Measurements from ENCODE around the gene CNOT11. TPM values are rescaled to one million over a fixed set of nuclear protein-coding genes. Genes with fewer than 3 reads are reported as not detected.

CNOT11 gene
- total and polyA plus RNA-seq, 2 of the 8 experiments (the other 6 are each of a cell fraction or from before 2014, with no cell fraction given) = 41.5 to 54.6 TPM

- H2BK12ac ChIP-seq (ENCODE audit: low read depth, low read length) = no peak overlapping the region
- H3K23ac ChIP-seq (ENCODE audit: insufficient read length) = no peak overlapping the region
- peaks cover 0 to 15% (median 1%) of the 10 kb centered on the region in 4 experiments; a peak in 3 of 8 replicates for H3K36me3 ChIP-seq (ENCODE audit: control insufficient read depth in 2 of 4, insufficient read depth in 4 of 4, low read length in 3 of 4)
- H3K79me1 ChIP-seq (ENCODE audit: low read depth, low read length) = peaks cover 9% of the 10 kb centered on the region
- no peak overlapping the region for H4K91ac ChIP-seq (replicated peaks; ENCODE audit: insufficient read length, low read length)
- POLR2A ChIA-PET (ENCODE audit: partially characterized antibody) = interaction anchor here (1.8 kb wide), 1 partner anchor 25 kb away, joined by 4 read pairs; no protein-coding TSS in a partner anchor
- peaks cover 0 to 51% of the 10 kb centered on the region in 2 experiments; a peak in 3 of 4 replicates for H3K79me2 ChIP-seq (ENCODE audit: control insufficient read depth in 1 of 2, insufficient read depth in 2 of 2, low read length in 2 of 2)
- H2AFZ ChIP-seq (ENCODE audit: low read length) = no peak overlapping the region
- H3K4me1 ChIP-seq (replicated peaks in 1 of 4; ENCODE audit: control insufficient read depth in 3 of 4, insufficient read depth in 4 of 4, low read length in 3 of 4) = no peaks in the 10 kb centered on the region
- H3K9me3 ChIP-seq (ENCODE audit: insufficient read depth in 2 of 2, low read depth in 1 of 2, low read length in 1 of 2) = no peaks in the 10 kb centered on the region
- no peak overlapping the region for H4K8ac ChIP-seq (ENCODE audit: extremely low read depth, insufficient read depth, low read length)
- H3K4ac ChIP-seq (replicated peaks; ENCODE audit: insufficient read length, low read depth, low read length) = no peak overlapping the region
- no peaks in the 10 kb centered on the region for H3K23me2 ChIP-seq (ENCODE audit: low read depth, low read length)
- no peak for FAIRE-seq
- no peak overlapping the region for H2BK120ac ChIP-seq (replicated peaks; ENCODE audit: low read depth, low read length)
- no peak overlapping the region for H4K5ac ChIP-seq (ENCODE audit: insufficient read length, low read depth, low read length)
- WGBS, 2 experiments (ENCODE audit: extremely low coverage in 1 of 2, insufficient coverage in 1 of 2, insufficient read length in 1 of 2, insufficient replicate concordance in 2 of 2, low coverage in 1 of 2, low lambda C conversion rate in 2 of 2, missing lambda C conversion rate in 1 of 2) = 91% methylated on average over 5 of the region's 5 CpGs; no CpG with 5 or more reads in 1 of the 2 experiments
- CTCF ChIA-PET (ENCODE audit: partially characterized antibody) = interaction anchor here (0.6 to 1.5 kb wide), 3 partner anchors 19 to 694 kb away, joined by 3 to 4 read pairs (median 4); no protein-coding TSS in a partner anchor
- H3K9ac ChIP-seq (replicated peaks in 1 of 4; ENCODE audit: extremely low read depth in 1 of 4, low read depth in 3 of 4, low read length in 3 of 4) = no peak overlapping the region
- no peak overlapping the region for H2BK15ac ChIP-seq (ENCODE audit: low read length)
- peaks cover 0 to 13% of the 10 kb centered on the region in 2 experiments for H4K20me1 ChIP-seq (replicated peaks in 1 of 2; ENCODE audit: control insufficient read depth in 1 of 2, insufficient read depth in 2 of 2, low read length in 2 of 2)
- no peak overlapping the region for H2BK5ac ChIP-seq (ENCODE audit: low read depth, low read length)
- no peak overlapping the region for H3K18ac ChIP-seq (ENCODE audit: extremely low read depth, low read length)
- H3K4me2 ChIP-seq (ENCODE audit: insufficient read depth in 1 of 2, low read depth in 2 of 2, low read length in 2 of 2) = no peak overlapping the region
- H2BK20ac ChIP-seq (ENCODE audit: low read length) = no peak overlapping the region
- no peak overlapping the region for H3K27ac ChIP-seq (ENCODE audit: low read depth, low read length)
- H3K4me3 ChIP-seq (ENCODE audit: extremely low read depth in 1 of 4, insufficient read depth in 2 of 4, low read depth in 3 of 4, low read length in 4 of 4) = no peak overlapping the region
- DNase-seq (ENCODE audit: low read depth in 1 of 2, low spot score in 2 of 2) = no peak
- H3K27me3 ChIP-seq (replicated peaks in 1 of 4; ENCODE audit: control insufficient read depth in 3 of 4, extremely low read depth in 1 of 4, insufficient read depth in 3 of 4, low read length in 3 of 4) = no peaks in the 10 kb centered on the region
- H3K14ac ChIP-seq (ENCODE audit: insufficient read length) = no peak overlapping the region
- no peak overlapping the region for H2AK5ac ChIP-seq (ENCODE audit: low read depth, low read length)
- no peak for TF ChIP-seq SIX5 (IDR thresholded peaks at IDR 0.05; ENCODE audit: low read depth, low read length)
- TF ChIP-seq HDAC6 (IDR thresholded peaks at IDR 0.05; ENCODE audit: low read depth, low read length) = no peak
- no peak for TF ChIP-seq BCL11A (IDR thresholded peaks at IDR 0.05; ENCODE audit: low read depth in 2 of 2, low read length in 2 of 2)
- TF ChIP-seq, protein P1, sequence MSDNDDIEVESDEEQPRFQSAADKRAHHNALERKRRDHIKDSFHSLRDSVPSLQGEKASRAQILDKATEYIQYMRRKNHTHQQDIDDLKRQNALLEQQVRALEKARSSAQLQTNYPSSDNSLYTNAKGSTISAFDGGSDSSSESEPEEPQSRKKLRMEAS (IDR thresholded peaks at IDR 0.05) = no peak
- TF ChIP-seq KDM4A (IDR thresholded peaks at IDR 0.05; ENCODE audit: low read depth, low read length, severe bottlenecking) = no peak
- TF ChIP-seq BACH1 (IDR thresholded peaks at IDR 0.05; ENCODE audit: low read length) = no peak
- no peak for TF ChIP-seq TEAD4 (IDR thresholded peaks at IDR 0.05; ENCODE audit: low read depth, low read length)
- TF ChIP-seq KDM5A (IDR thresholded peaks at IDR 0.05; ENCODE audit: low read length) = no peak
- no peak overlapping the region for H3K56ac ChIP-seq (replicated peaks; ENCODE audit: insufficient read length, low read depth, low read length)
Observed at GRCh38 chr2:101296371-101296770, 43.7 kb downstream of the CNOT11 start.
